Breast epithelium (tissue), 3 donors: ENCODE results near the gene FNIP1.

Source experiments
- POLR2A ChIP-seq: fragments of 450-650 bp; IDR thresholded peaks from one replicate; pipeline ENCODE4 v1.6.1; 2016; ENCODE audit warnings: antibody characterized with exemption, mild to moderate bottlenecking, moderate library complexity
- POLR2AphosphoS5 ChIP-seq, 3 donors: sonication (generic); formaldehyde crosslinking; IDR thresholded peaks; one replicate each; pipeline ENCODE4 v1.6.1; 2017; ENCODE audit warnings: antibody characterized with exemption in 3 of 3
- TF ChIP-seq, protein P1 (sequence below), 3 donors: fragments of 450-650 bp; IDR thresholded peaks; one replicate each; pipeline ENCODE4 v1.5.1; 2016 to 2017; ENCODE audit warnings: antibody characterized with exemption in 3 of 3, mild to moderate bottlenecking in 3 of 3, moderate library complexity in 3 of 3

DNA sequence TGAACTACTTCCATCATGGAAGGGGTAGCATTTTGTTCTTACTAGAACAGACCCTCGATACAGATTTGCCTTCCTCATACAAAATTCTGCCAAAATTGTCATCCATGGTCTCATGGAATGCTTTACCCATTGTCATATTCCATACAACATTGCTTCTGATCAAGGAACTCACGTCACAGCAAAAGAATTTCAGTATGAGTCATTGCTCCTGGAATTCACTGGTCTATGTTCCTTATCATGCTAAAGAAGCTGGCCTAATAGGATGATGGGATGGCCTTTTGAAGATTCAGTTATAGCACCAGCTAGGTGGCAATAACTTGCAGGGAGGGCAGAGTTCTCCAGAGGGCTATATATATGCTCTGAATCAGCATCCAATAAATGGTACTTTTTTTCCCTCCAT lies 18.2 kb upstream of the FNIP1 start:
- TF ChIP-seq, protein P1, sequence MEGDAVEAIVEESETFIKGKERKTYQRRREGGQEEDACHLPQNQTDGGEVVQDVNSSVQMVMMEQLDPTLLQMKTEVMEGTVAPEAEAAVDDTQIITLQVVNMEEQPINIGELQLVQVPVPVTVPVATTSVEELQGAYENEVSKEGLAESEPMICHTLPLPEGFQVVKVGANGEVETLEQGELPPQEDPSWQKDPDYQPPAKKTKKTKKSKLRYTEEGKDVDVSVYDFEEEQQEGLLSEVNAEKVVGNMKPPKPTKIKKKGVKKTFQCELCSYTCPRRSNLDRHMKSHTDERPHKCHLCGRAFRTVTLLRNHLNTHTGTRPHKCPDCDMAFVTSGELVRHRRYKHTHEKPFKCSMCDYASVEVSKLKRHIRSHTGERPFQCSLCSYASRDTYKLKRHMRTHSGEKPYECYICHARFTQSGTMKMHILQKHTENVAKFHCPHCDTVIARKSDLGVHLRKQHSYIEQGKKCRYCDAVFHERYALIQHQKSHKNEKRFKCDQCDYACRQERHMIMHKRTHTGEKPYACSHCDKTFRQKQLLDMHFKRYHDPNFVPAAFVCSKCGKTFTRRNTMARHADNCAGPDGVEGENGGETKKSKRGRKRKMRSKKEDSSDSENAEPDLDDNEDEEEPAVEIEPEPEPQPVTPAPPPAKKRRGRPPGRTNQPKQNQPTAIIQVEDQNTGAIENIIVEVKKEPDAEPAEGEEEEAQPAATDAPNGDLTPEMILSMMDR (IDR thresholded peaks at IDR 0.05): no peak
- no peak for TF ChIP-seq POLR2A
- no peak for TF ChIP-seq POLR2AphosphoS5 (IDR thresholded peaks at IDR 0.05)
